Hindlimb muscle (tissue), 1 donor: Measurements from ENCODE around the gene PGLYRP2. TPM values are rescaled to one million over a fixed set of nuclear protein-coding genes. Genes with fewer than 3 reads are reported as not detected.
"Not testable (repeated sequence)": the region's sequence is repeated elsewhere in the genome, so short reads cannot be mapped to it uniquely, and the experiment has no call there.

Source experiments
- DNase-seq: peaks from one replicate; pipeline ENCODE4 v3.0.0-alpha.2; 2013
- polyA plus RNA-seq: library from polyadenylated mRNA; unstranded; fragments of 120-200 nt; gene quantifications from one replicate; pipeline ENCODE4 v1.2.1, GENCODE V29; 2013; ENCODE audit not compliant: insufficient read length

PGLYRP2 gene
- polyA plus RNA-seq, 1 donor: not detected

DNA sequence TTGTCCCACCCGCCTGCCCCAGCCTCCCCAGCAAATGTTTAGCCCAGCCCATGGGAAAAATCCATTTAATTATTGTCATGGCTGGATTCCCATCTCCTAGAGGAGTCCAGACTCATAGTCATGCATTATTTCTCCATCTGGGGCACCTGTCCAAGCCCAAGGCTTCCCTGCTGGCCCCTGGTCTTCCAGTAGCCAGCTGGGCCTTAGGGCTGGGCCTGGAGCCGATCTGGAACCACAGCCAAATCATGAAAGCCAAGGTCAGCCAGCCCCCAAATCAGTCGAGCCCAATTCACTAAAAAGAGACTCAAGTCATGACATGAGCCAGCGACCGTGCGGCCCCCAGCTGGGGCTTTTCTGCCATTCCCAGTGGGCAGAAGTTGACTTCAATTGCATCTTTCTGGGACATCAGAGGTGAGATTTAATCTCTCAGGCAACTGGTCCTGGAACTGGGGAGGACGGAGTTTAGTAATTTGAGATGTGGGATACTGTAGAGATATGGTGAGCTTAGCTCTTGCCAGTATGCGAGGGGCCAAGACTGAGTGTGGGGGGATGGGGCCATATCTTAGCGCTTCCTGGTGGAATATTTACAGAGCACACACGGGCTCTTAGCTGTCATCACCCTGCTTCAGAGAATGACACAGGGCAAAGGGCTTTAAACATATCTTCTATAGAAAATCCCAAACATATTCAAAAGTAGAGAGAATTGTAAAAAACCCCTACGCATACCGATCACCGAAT lies 9.4 kb upstream of the PGLYRP2 start:
- DNase-seq: no peak

- no peak for DNase-seq
These were observed 7.7 kb upstream of the PGLYRP2 start for GRCh38 chr19:15487038-15487437.

GRCh38 chr19:15485768-15486167 lies 6.5 kb upstream of the PGLYRP2 start:
- DNase-seq: not testable (repeated sequence)

DNA sequence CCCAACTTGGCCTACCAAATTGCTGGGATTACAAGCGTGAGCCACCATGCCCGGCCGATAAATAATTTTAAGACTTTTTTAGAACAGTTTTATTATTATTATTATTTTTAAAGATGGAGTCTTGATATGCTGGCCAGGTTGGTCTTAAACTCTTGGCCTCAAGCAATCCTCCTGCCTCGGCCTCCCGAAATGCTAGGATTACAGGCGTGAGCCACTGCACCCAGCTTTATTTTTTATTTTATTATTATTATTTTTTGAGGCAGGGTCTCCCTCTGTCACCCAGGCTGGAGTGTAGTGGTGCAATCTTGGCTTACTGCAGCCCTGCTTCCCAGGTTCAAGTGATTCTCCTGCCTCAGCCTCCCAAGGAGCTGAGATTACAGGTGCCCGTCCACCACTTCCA lies 1.7 kb upstream of the PGLYRP2 start:
- not testable (repeated sequence) for DNase-seq

DNA sequence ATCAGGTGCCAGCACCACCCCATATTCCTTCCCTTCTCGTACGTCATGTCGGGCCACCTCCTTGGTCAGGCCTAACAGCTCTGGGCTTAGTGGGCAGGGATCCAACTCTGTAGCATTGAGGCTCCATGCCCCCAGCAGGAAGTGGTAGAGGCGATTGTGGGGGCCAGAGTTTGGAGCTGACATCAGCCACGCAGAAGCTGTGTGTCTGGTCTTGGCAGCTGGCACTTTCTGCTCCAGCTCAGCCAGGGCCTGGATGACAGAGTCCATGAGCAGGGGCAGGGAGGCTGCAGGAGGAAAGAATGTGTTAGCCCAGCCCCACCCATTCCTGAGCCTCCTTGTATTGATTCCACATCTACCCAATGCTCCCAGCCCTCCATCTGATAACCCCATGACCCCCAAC lies 3.0 kb downstream of the PGLYRP2 start:
- DNase-seq: no peak

- DNase-seq: no peak
These were observed 3.7 kb downstream of the PGLYRP2 start for GRCh38 chr19:15475611-15476010.

DNA sequence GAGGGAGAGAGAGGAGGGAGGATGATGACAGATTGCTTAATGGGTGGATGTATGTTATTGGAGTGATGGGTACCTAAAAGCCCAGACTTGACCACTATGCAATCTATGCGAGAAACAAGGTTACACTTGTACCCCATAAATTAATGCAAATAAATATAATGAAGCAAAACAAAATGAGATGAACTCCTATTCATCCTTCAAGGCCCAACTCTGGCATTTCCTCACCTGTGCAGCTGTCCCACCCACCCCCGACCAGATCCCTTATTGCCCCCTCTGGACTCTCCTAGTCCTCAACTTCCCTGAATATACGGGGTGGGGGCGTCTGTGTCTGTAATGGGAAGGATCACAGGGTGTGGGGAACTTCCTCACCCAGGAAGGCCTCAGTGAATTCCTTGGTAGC lies 4.1 kb downstream of the PGLYRP2 start:
- DNase-seq: no peak

- DNase-seq: not testable (repeated sequence)
These were observed 5.5 kb downstream of the PGLYRP2 start for GRCh38 chr19:15473821-15474220.

GRCh38 chr19:15471639-15472101 lies 7.6 kb downstream of the PGLYRP2 start:
- DNase-seq: no peak

GRCh38 chr19:15469513-15470297 lies 9.6 kb downstream of the PGLYRP2 start:
- DNase-seq: no peak

DNA sequence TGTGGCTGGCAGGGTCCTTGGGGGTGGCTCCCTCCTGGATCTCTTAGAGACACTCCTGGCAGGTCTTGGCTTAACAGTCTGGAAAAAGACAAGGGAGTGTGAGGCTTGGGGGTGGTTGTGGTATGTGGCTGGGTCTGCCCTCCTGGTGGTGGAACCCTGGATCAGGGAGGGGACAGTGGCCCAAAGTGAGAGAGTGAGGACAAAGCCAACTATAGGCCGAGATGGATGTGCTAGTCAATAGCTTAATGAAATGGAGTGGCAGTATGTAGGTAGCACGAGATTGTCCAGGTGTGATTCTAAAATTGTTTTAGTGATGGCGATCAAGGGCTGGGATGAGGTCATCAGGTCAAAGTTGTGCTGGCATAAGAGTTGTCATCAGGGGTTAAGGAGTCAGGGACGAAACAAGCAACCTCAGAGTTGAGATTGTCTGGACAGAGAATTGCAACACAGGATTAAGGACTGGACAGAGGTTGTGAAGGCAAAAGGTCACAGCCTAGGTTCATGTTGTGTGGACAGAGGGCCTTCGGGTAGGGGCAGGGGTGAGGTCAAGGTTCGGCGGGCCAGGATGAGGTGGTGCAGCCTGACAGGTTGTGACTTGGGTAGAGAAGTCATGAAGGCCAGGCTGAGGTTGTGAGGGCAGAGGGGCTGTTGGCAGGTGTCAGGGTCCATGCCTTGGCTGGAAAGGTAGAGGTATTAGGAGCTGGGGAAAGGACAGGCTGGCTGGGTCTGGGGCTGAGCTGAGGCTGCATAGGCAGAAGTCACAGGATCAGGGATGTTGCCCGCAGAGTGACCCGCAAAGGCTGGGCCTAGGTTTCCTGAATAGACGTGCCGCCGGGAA lies 10.4 kb downstream of the PGLYRP2 start:
- no peak for DNase-seq

GRCh38 chr19:15467734-15468214 lies 11.5 kb downstream of the PGLYRP2 start:
- DNase-seq: no peak

DNA sequence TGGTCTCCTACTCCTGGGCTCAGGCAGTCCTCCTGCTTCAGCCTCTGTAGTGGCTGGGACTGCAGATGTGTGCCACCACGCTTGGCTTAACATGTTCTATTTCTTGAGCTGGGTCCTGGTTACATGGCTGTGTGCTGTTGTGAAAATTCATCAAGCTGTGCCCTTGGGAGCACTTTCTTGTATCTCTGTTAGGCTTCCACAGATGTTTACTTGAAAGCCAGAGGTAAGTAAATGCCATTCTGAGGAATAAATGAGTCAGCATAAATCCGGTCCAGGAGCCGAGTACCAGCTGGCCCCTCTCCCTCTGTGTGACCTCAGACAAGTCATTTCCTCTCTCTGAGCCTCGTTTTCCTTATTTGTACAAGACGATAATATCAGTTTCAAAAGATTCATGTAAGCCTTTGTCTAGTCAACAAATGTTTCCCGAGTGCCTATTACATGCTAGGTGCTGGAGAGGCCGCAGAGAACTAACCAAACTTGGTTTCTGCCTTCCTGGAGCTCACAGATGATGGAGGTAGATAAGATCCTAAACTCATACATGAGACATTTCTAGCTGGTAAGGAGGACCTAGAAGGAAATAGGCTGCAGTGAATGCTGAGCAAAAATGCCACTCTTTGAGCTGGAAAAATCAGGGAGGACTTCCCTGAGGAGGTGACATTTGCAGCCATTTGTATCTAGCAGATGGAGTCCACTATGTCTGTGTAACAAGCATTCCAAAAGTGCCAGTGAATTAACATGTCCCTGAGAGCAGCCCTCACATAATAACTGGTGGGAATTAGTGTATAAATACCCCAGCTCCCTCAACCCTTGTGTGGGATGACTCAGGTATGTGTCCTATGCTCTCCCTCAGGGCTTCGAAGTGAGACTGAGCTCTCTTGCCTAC lies 12.2 kb downstream of the PGLYRP2 start:
- no peak for DNase-seq

DNA sequence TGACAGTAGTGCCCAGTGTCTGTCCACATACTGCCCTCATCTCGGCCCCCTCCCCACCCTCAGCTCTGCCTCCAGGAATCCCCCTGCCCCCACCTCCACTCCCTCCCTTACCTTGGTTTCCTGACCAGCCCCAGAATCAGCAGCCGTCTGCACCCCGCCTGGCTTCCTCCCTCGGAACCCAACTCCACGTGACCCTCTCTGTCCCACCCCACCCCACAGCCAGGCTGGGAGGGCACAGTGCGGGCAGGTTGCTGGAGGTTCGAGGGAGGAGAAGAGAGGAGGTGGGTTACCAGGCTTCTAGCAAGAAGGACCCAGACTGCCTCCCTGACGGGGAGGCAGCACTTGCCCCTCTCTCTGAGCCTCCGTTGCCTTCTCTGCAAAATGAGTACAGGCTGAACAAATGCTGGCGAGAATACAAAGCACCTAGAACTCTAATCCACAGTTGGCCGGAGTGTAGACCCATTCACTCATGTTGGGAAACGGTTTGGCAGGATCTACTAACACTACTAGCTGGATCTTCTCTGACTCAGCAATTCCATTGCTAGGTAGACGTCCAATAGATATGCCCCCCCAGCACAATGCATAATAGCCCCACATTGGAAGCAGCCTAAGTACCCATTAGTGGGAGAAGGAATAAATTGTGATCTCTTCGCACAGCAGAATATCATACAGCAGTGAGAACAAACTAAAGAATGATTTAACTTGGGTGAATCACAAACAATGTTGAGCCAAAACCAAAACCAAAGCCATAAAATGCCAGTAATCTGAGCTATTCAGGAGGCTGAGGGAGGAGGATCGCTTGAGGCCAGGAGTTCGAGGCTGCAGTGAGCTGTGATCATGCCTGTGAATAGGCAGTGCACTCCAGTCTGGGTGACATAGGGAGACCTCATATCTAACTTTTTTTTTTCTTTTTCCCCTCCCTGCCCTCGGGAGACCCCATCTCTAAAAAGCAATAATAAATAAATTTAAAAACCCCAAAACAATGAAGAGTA lies 14.6 kb downstream of the PGLYRP2 start, which contains the start of gene RASAL3:
Gene RASAL3, minus strand, starts transcription at position 151 of the 992 bp plus-strand sequence. CDS start 186 bp downstream, outside the sequence.
- no peak for DNase-seq

GRCh38 chr19:15463861-15464371 lies 15.4 kb downstream of the PGLYRP2 start:
- no peak for DNase-seq

DNA sequence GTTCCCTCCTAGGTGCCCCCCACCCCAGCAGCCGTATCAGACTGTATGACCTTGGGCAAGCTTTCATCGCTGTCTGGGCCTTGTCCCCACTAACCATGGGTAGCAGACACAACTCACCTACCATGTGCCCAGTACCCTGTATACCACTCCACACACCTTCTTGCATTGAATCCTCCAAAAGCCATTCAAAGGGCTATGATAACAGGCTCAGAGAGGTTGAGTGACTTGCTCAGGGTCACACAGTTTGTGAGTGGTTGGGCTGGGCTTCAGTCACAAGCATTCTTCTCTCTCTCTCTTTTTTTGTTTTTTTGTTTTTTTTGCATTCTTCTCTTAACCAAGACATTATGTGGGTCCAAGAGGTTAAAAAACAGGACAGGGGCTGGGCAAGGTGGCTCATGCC lies 17.6 kb downstream of the PGLYRP2 start:
- no peak for DNase-seq

DNA sequence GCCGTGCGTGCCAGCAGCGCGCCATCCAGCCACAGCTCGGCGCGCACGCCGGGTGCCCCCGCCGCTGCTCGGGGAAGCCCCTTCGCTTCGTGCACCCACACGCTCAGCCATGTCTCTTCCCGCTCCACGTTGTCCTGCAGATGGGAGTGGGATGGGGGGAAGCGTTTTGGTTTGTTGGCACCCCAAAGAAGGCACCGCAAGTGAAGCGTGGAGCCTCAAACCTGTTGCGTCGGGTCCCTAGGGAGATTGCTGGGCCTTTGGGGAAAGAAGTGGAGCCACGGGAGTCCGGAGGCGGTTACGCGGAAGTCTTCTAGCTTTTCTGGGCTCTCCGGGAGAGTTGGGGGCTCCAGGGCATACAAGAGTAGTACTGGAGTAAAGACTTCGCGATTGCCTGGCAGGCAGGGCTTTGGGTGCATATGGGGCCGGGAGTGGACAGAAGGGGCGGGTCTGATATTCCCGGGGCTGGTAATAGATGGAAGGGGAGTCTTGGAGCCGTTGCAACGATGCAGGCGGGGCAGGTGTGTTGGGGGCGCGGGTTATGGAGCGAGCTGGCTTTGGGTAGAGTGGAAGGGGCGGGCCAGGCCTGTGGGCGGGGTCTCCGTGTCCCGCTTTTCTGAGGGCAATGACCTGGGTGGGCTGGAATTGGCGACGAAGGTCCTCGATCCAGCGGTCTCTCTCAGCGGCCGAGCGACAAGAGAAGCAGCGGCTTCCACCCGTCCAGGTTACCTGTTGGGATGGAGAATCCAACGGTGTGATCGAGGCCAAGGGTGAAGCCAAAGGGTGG lies 21.4 kb downstream of the PGLYRP2 start:
- DNase-seq: no peak

GRCh38 chr19:15456871-15457700 lies 22.2 kb downstream of the PGLYRP2 start:
- no peak for DNase-seq
